Gastrocnemius medialis (tissue), 4 donors: ENCODE measurements around the gene DDX28. TPM values are rescaled to one million over a fixed set of nuclear protein-coding genes. Genes with fewer than 3 reads are reported as not detected.

Experiments
- ATAC-seq, 2 donors: fragments of 150-250 bp; one replicate each; pipeline ENCODE4 v1.9.1; 2016
- DNase-seq, 2 donors: peaks; one replicate each; pipeline ENCODE4 v3.0.0-alpha.2; 2019
- H3K27ac ChIP-seq, 4 donors: fragments of 200-600 bp; sonication (generic); 1 replicate in 1 of 4; 2 replicates in 3 of 4; pipeline ENCODE4 v1.5.1; 2016 to 2018; ENCODE audit warnings: mild to moderate bottlenecking in 2 of 4, moderate library complexity in 1 of 4
- H3K27me3 ChIP-seq, 3 donors: fragments of 200-600 bp; sonication (generic) in 2 of 3; 1 replicate in 1 of 3; 2 replicates in 2 of 3; pipeline versions ENCODE4 v1.5.1 to v1.6.0; 2016 to 2019; ENCODE audit warnings: mild to moderate bottlenecking in 1 of 3, moderate library complexity in 1 of 3
- H3K36me3 ChIP-seq, 2 donors: fragments of 200-600 bp; sonication (generic) in 1 of 2; one replicate each; pipeline ENCODE4 v1.5.1; 2017 to 2018
- H3K4me1 ChIP-seq, 2 donors: fragments of 200-600 bp; sonication (generic) in 1 of 2; one replicate each; pipeline ENCODE4 v1.5.1; 2016 to 2017; ENCODE audit warnings: mild to moderate bottlenecking in 2 of 2
- H3K4me3 ChIP-seq, 4 donors: fragments of 200-600 bp; sonication (generic) in 3 of 4; 1 replicate in 1 of 4; 2 replicates in 3 of 4; pipeline ENCODE4 v1.5.1; 2016 to 2019; ENCODE audit warnings: mild to moderate bottlenecking in 2 of 4
- H3K9me3 ChIP-seq, 3 donors: fragments of 200-600 bp; sonication (generic) in 2 of 3; 1 replicate in 1 of 3; 2 replicates in 2 of 3; pipeline ENCODE4 v1.5.1; 2016 to 2019
- CTCF ChIP-seq, 5 experiments: fragments of 450-650 bp in 3 of 5; fragments of 200-600 bp in 2 of 5; sonication (generic) in 2 of 5; IDR thresholded peaks in 4 of 5; conservative IDR thresholded peaks in 1 of 5; 1 replicate in 4 of 5; 2 replicates in 1 of 5; pipeline ENCODE4 v1.5.1; 2016 to 2019; ENCODE audit warnings: antibody characterized with exemption in 5 of 5, mild to moderate bottlenecking in 3 of 5, moderate library complexity in 3 of 5
- POLR2A ChIP-seq, 2 donors: fragments of 450-650 bp; IDR thresholded peaks; one replicate each; pipeline ENCODE4 v1.6.1; 2017; ENCODE audit warnings: antibody characterized with exemption in 2 of 2, mild to moderate bottlenecking in 2 of 2, moderate library complexity in 2 of 2
- in situ Hi-C, 4 donors: fragments of 200-750 bp; cut with MboI; loops; one replicate each; pipeline versions ENCODE4 v1.15.0 to v1.8.0; 2017; ENCODE audit warnings: low sequenced_read_pairs in 4 of 4
- intact Hi-C: fragments of 100-400 bp; cut with DNase I; formaldehyde crosslinking; loops from one replicate; pipeline ENCODE4 v1.15.1; 2023; ENCODE audit warnings: low total_unique reads
- total RNA-seq, 4 donors: library from RNA; depleted of rRNA; stranded (reverse); fragments of >200 nt; gene quantifications; one replicate each; pipeline versions ENCODE4 v1.1.0 to v1.2.3, GENCODE V29; 2016

Gene DDX28
- total RNA-seq, 4 donors from 2014 or later: 6.2 to 16.1 (median 10.4) TPM

- TF ChIP-seq CTCF (IDR thresholded peaks at IDR 0.05 in 4 of 5, conservative IDR thresholded peaks at IDR 0.05 in 1 of 5) (no peak), POLR2A (IDR thresholded peaks at IDR 0.05) (no peak)
- no peak overlapping the region for H3K27ac ChIP-seq
- DNase-seq (no peak), ATAC-seq (no peak)
- in situ Hi-C loops: no loop called here
- H3K4me3 ChIP-seq: no peak overlapping the region
- H3K4me1 ChIP-seq: peaks cover 32% of the 10 kb centered on the region in 2 donors
- H3K27me3 ChIP-seq: no peaks in the 10 kb centered on the region
- intact Hi-C loops: no loop called here
- no peaks in the 10 kb centered on the region for H3K9me3 ChIP-seq
- no peaks in the 10 kb centered on the region for H3K36me3 ChIP-seq
Observed at GRCh38 chr16:67982011-67982696, 40.9 kb downstream of the DDX28 start.

GRCh38 chr16:67979955-67980678, 42.9 kb downstream of the DDX28 start, which contains the start of gene DPEP3:
Gene DPEP3, minus strand, starts transcription at chr16:67980499. Its CDS starts 119 bp downstream, at chr16:67980380.
- in situ Hi-C loops: no loop called here
- ATAC-seq (no peak), DNase-seq (no peak)
- Histone ChIP-seq H3K4me1 (peaks cover 11 to 18% of the 10 kb centered on the region in 2 donors), H3K9me3 (no peaks in the 10 kb centered on the region), H3K27ac (no peak within 1 kb of the TSS), H3K4me3 (no peak within 1 kb of the TSS), H3K36me3 (no peaks in the 10 kb centered on the region), H3K27me3 (no peaks in the 10 kb centered on the region)
- intact Hi-C loops: no loop called here
- TF ChIP-seq CTCF (IDR thresholded peaks at IDR 0.05 in 4 of 5, conservative IDR thresholded peaks at IDR 0.05 in 1 of 5) (peak in 1 of 5 experiments; percentile 16), POLR2A (IDR thresholded peaks at IDR 0.05) (no peak)

- H3K27ac ChIP-seq: no peak overlapping the region
- DNase-seq (no peak), ATAC-seq (no peak)
- H3K4me3 ChIP-seq: no peak overlapping the region
- no peaks in the 10 kb centered on the region for H3K9me3 ChIP-seq
- intact Hi-C loops (no loop called here), in situ Hi-C loops (no loop called here)
- TF ChIP-seq CTCF (IDR thresholded peaks at IDR 0.05 in 4 of 5, conservative IDR thresholded peaks at IDR 0.05 in 1 of 5): no peak
- no peak for TF ChIP-seq POLR2A (IDR thresholded peaks at IDR 0.05)
- H3K4me1 ChIP-seq: no peaks in the 10 kb centered on the region
- no peaks in the 10 kb centered on the region for H3K27me3 ChIP-seq
- no peaks in the 10 kb centered on the region for H3K36me3 ChIP-seq
Observed at GRCh38 chr16:67977469-67978227, 45.4 kb downstream of the DDX28 start.

GRCh38 chr16:67977005-67977404, 46.0 kb downstream of the DDX28 start:
- intact Hi-C loops: no loop called here
- DNase-seq: no peak
- no peak for ATAC-seq

More at GRCh38 chr16:67977005-67977404, 46.0 kb downstream of the DDX28 start:
- in situ Hi-C loops: no loop called here
- TF ChIP-seq CTCF (IDR thresholded peaks at IDR 0.05 in 4 of 5, conservative IDR thresholded peaks at IDR 0.05 in 1 of 5) (no peak), POLR2A (IDR thresholded peaks at IDR 0.05) (no peak)
- Histone ChIP-seq H3K4me1 (no peaks in the 10 kb centered on the region), H3K4me3 (no peak overlapping the region), H3K27me3 (no peaks in the 10 kb centered on the region), H3K27ac (no peak overlapping the region), H3K36me3 (no peaks in the 10 kb centered on the region), H3K9me3 (no peaks in the 10 kb centered on the region)
